GM19397 (cell line): ENCODE measurements around the gene GFRA4.

Experiments
- ATAC-seq: cut with Tn5 transposase; IDR thresholded peaks from one replicate; pipeline ENCODE4 v1.9.1; 2021; ENCODE audit warnings: mild to moderate bottlenecking, moderate library complexity; ENCODE audit not compliant: unreplicated experiment

Gene GFRA4

GRCh38 chr20:3663031-3663701 lies at the start of gene GFRA4:
TSS of gene GFRA4 (minus strand) at chr20:3663399. CDS start at chr20:3663399, 0 bp downstream.
- no peak for ATAC-seq

GRCh38 chr20:3712279-3712873 lies 49.2 kb upstream of the GFRA4 start, which contains the start of gene SIGLEC1:
TSS of gene SIGLEC1 (minus strand) at chr20:3712600. CDS start at chr20:3707128, 5,472 bp downstream.
- no peak for ATAC-seq

- no peak for ATAC-seq
These were observed 48.3 kb upstream of the GFRA4 start for GRCh38 chr20:3711484-3711941.

GRCh38 chr20:3710703-3711483 lies 47.7 kb upstream of the GFRA4 start:
- ATAC-seq: no peak

GRCh38 chr20:3710011-3710466 lies 46.8 kb upstream of the GFRA4 start:
- ATAC-seq: no peak

GRCh38 chr20:3707508-3707899 lies 44.3 kb upstream of the GFRA4 start:
- no peak for ATAC-seq

- ATAC-seq: no peak
These were observed 43.7 kb upstream of the GFRA4 start for GRCh38 chr20:3706774-3707507.

- ATAC-seq: no peak
These were observed 43.0 kb upstream of the GFRA4 start for GRCh38 chr20:3705970-3706739.

GRCh38 chr20:3705491-3705969 lies 42.3 kb upstream of the GFRA4 start:
- no peak for ATAC-seq

GRCh38 chr20:3704087-3704486 lies 40.9 kb upstream of the GFRA4 start:
- ATAC-seq: no peak

- ATAC-seq: no peak
These were observed 39.6 kb upstream of the GFRA4 start for GRCh38 chr20:3702611-3703391.

GRCh38 chr20:3701061-3701998 lies 38.1 kb upstream of the GFRA4 start:
- no peak for ATAC-seq

GRCh38 chr20:3699037-3699436 lies 35.8 kb upstream of the GFRA4 start:
- no peak for ATAC-seq

GRCh38 chr20:3698591-3699001 lies 35.4 kb upstream of the GFRA4 start:
- ATAC-seq: no peak

GRCh38 chr20:3697588-3698305 lies 34.5 kb upstream of the GFRA4 start:
- ATAC-seq: no peak

- no peak for ATAC-seq
These were observed 33.8 kb upstream of the GFRA4 start for GRCh38 chr20:3696745-3697587.

GRCh38 chr20:3696200-3696599 lies 33.0 kb upstream of the GFRA4 start:
- ATAC-seq: no peak
